Measurements from ENCODE around the gene LHCGR.

Gene LHCGR

DNA sequence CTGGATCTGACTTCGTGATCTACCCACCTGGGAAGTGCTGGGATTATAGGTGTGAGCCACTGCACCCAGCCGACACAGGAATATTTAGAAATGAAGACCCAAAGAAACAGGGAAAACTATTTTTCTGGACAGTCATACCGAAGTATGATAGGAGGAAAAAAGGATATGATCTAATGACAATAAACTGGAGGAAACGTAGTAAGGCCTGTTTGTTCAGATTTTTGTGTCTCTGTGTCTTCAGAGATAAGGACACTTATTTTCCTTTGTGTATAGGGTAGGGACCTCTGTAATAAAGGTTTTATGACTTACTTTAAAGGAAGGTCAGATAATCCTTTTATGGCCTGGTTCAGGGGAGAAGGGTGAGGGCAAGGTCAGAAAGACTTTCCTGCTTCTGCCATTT is 81.9 kb downstream of the LHCGR start:
- ATAC-seq (replicated peaks), result no peak
- Mint-ChIP-seq H3K9me3 (no peaks in the 10 kb centered on the region), H3K4me1 (peaks cover 0 to 3% of the 10 kb centered on the region in 2 donors), H3K27me3 (peaks cover 12 to 14% of the 10 kb centered on the region in 2 donors), H3K36me3 (no peaks in the 10 kb centered on the region), H3K4me3 (no peak overlapping the region), H3K27ac (no peak overlapping the region)
- no peak for DNase-seq

DNA sequence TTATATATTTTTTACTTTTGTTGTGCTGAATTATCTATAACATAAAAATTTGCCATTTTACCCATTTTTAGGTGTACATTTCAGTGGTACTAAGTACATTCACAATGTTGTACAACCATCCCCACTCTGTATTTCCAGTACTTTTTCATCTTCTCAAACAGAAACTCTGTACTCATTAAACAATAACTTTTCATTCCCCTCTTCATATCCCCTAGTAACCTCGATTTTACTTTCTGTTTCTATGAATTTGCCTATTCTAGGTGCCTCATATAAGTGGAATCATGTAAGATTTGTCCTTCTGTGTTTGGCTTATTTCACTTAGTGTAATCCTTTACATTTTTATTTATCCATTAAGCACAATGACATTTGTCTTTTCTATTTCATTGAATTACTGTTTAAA is 86.5 kb downstream of the LHCGR start:
- ATAC-seq (replicated peaks), result no peak
- Mint-ChIP-seq H3K4me3 (no peak overlapping the region), H3K27ac (no peak overlapping the region), H3K4me1 (no peaks in the 10 kb centered on the region), H3K27me3 (peaks cover 12 to 18% of the 10 kb centered on the region in 2 donors), H3K9me3 (peaks cover 0 to 1% of the 10 kb centered on the region in 2 donors), H3K36me3 (no peaks in the 10 kb centered on the region)
- no peak for DNase-seq

DNA sequence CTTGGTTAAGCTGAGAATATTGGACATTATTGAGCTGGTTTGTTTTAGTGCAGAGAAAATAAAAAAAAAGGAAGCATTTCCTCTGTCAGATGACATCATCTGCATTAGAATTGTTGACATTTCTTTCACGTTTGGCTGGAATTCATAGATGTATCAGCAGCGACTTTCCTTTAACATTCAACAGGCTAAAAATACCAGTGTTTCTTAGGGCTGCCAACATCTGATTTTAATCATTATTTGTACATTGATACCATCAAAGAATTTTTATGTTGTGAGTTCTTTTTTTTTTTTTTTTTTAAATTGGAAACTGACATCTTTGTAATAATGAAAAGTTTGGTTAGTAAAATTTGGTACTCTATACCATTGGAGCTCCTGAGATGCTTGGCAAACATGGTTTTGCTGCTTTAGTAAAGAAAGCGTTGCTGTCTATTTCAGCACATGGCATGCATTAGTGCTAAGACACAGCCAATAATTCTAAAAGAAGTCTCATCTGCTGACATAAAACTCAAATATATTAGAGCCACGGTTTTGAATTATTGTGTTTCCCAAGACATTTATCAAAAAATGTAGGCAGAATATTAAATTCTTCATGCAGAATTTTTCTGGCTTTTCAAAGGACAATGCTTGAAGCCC is 104.2 kb downstream of the LHCGR start:
- Mint-ChIP-seq H3K36me3 (no peaks in the 10 kb centered on the region), H3K4me1 (no peaks in the 10 kb centered on the region), H3K27me3 (peaks cover 4 to 7% of the 10 kb centered on the region in 2 donors), H3K27ac (no peak overlapping the region), H3K9me3 (no peaks in the 10 kb centered on the region), H3K4me3 (no peak overlapping the region)
- DNase-seq (no peak), ATAC-seq (replicated peaks) (no peak)

DNA sequence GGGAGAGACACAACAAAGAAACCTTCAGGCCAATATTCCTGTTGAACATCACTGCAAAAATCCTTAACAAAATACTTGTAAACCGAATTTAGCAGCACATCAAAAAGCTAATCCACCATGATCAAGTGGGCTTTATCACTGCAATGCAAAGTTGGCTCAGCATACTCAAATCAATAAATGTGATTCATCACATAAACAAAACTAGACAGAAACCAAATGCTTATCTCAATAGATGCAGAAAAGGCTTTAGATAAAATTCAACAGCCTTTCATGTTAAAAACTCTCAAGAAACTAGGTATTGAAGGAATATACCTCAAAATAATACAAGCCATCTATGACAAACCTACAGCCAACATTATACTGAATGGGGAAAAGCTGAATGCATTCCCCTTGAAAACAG is 117.3 kb downstream of the LHCGR start:
- peaks cover 4% of the 10 kb centered on the region in 2 donors for H3K9me3 Mint-ChIP-seq
- no peak for ATAC-seq (replicated peaks)
- H3K36me3 Mint-ChIP-seq, result no peaks in the 10 kb centered on the region
- no peaks in the 10 kb centered on the region for H3K4me1 Mint-ChIP-seq
- H3K27me3 Mint-ChIP-seq, result peaks cover 7 to 40% of the 10 kb centered on the region in 2 donors
- no peak overlapping the region for H3K4me3 Mint-ChIP-seq
- no peak for DNase-seq
- H3K27ac Mint-ChIP-seq, result no peak overlapping the region
